HL-60 (cell line): Measurements from ENCODE around the gene SH3PXD2A.

ENCODE experiments used
- CTCF ChIP-seq: IDR thresholded peaks from one replicate; pipeline ENCODE4 v1.5.1; 2011; ENCODE audit warnings: low read length, control low read depth, inconsistent platforms; ENCODE audit not compliant: insufficient read depth
- GABPA ChIP-seq: IDR thresholded peaks from 2 replicates; pipeline ENCODE4 v1.6.1; 2012; ENCODE audit warnings: low read depth
- POLR2AphosphoS5 ChIP-seq: IDR thresholded peaks from 2 replicates; pipeline ENCODE4 v1.6.1; 2012; ENCODE audit warnings: low read depth

GRCh38 chr10:103879409-103879808, 24.0 kb upstream of the SH3PXD2A start:
- no peak for TF ChIP-seq CTCF
- no peak for TF ChIP-seq GABPA
- no peak for TF ChIP-seq POLR2AphosphoS5
